GM10266 (cell line): Measurements from ENCODE around the gene CNOT3.
A peak's percentile ranks its signal among the peaks of the same experiment; 100 is the strongest.

Experiments
- DNase-seq: peaks from one replicate; pipeline ENCODE4 v3.0.0; 2012; ENCODE audit errors: extremely low spot score
- TF ChIP-seq, protein P1 (sequence below): IDR thresholded peaks from 2 replicates; pipeline ENCODE4 v1.5.1; 2012; ENCODE audit warnings: mild to moderate bottlenecking, low read depth; ENCODE audit not compliant: control insufficient read depth, insufficient read depth; ENCODE audit errors: missing control alignments

The CNOT3 gene

DNA sequence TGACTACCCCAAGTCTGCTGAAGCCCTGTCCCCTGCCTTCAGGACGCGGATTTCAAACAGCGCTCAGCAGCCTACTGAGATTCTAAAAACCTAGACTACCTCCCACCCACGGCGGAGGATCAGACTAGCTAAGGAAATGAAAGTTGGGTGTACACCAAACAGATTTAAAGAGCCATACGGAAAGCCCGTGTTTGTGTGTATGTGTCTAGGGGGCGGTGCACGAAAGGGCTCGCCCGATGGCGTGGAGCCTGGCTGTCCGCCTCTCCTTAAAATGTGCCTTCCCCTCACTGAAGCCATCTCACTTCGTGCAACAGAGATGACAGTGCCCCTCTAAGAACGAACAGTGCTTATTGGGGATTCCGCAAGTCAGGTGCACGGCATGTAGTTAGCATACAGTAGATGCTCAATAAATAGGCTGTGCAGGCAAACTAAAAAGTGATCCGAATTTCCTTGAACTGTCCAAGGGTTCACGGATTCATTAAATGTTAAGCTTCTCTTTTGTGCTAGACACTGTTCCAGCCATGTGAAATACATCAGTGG lies 21.3 kb downstream of the CNOT3 start:
- TF ChIP-seq, protein P1, sequence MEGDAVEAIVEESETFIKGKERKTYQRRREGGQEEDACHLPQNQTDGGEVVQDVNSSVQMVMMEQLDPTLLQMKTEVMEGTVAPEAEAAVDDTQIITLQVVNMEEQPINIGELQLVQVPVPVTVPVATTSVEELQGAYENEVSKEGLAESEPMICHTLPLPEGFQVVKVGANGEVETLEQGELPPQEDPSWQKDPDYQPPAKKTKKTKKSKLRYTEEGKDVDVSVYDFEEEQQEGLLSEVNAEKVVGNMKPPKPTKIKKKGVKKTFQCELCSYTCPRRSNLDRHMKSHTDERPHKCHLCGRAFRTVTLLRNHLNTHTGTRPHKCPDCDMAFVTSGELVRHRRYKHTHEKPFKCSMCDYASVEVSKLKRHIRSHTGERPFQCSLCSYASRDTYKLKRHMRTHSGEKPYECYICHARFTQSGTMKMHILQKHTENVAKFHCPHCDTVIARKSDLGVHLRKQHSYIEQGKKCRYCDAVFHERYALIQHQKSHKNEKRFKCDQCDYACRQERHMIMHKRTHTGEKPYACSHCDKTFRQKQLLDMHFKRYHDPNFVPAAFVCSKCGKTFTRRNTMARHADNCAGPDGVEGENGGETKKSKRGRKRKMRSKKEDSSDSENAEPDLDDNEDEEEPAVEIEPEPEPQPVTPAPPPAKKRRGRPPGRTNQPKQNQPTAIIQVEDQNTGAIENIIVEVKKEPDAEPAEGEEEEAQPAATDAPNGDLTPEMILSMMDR, result no peak
- DNase-seq, result peak; percentile 70

DNA sequence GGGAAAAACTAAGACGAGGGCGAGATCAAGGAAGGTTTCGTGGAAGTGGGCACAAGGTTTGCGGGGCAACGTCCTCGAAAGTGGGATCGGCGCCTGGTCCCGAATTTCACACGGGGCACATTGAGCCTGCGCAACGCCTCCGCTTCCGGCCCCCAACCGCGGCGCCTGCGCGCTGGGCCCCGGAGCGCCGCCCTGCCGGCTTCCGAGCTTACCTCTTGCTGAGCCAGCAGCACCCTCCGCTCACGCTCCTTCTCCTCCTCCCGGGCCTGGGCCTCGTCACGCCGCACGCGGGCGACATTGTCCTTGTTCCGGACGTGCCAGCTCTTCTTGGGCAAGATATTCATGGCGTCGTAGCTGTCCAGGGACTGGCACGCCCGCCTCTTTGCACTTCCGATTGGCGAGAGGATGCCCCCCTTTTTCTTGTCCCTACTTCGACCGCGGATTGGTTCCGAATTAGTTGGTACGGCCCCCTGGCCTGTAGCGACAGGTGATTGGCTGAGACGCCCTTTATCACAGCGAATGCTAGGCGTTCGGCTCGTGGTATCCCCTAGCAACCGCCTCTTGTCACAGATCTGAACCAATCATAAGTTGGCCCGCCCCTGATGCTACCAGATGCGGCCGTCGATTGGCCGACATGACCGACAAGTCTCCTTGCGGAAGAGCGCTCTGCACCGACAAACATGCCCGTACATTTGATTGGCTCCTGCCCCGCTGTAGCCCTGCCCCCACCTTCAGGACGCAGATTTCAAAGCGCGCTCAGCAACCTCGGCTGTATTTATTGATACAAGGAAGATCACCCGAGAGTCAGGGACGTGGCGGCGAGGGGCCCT lies 22.0 kb downstream of the CNOT3 start, which contains the start of gene LENG1:
LENG1 (minus strand) TSS at position 370 of the 830 bp plus-strand sequence; CDS start at position 344, 26 bp downstream.
- DNase-seq, result peak; percentile 99
- TF ChIP-seq, protein P1, result peak; percentile 29

DNA sequence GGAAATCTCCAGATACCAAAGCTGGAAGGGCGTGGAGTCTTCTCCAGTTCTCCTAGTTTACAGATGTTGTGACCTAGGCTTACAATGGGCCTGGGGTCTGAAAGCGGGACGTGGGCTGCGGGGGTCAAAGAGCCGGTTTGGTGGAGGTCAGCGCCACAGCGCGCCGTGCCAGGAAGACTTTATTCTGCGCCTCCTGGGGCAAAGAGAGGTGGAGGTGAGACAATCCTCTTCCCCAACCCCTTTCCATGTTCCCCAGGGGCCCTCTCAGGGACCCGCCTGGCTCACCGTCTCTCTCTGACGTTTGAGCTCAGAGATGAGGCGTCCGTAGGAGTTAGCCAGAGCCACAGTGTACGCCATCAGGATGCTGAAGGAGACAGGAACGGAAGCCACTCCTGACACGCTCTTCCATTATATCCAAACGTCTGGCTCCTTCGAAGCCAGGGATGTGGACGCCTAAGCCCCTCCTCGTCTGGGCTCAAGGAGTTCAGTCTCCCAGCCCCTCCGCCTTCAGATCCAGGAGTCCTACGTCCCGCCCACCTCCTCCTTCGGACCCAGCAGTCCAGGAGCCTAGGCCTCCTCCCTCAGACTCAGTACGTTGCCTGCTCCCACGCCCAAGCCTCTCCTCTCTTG lies 22.7 kb downstream of the CNOT3 start:
- TF ChIP-seq, protein P1, result no peak
- DNase-seq, result no peak

DNA sequence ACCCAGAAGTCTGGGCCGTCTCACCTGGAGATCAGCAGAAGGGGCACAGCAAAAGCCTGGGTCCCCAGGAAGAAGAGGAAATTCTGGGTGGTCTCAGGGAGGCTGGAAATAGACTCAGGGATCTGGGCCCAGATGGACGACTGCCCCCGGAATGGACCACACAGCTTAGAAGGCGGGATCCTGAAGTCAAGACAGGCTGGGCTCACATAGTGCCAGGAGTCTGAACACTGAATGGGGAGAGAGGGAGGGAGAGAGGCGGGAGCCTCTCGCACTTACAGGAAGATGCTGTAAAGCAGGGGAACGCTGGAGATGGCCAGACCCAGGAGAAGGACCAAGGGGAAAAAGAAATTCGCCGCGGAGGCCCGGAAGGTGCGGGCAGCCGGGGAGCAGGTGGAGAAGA lies 23.3 kb downstream of the CNOT3 start:
- no peak for DNase-seq
- TF ChIP-seq, protein P1, result no peak

DNA sequence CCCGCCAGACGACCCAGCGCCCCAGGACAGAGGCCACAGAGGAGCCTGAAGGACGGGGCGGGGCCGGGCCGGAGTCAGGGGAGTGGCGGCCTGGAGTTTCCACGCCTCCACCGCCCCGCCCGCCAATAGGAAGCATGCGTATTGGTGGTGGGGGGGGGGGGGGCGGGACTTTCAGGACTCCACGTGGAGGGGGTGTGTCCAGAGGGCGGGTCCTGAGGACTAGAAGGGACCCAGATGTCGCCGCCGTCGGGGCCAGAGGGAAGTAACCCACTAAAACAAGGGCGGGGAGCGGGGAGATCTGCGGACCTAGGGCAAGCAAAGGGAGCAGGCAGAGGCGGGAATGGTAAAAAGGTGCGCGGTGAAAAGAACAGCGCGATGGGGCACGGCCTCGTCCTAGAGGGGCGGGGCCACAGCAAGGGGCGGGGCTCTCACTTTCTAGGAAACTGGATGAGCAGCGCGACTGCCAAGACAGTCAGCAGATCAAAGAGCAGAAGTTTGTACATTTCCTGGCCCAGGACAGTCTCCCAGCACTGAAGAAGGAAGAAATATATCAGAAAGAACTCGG lies 24.8 kb downstream of the CNOT3 start:
- DNase-seq, result peak; percentile 80
- TF ChIP-seq, protein P1, result no peak

DNA sequence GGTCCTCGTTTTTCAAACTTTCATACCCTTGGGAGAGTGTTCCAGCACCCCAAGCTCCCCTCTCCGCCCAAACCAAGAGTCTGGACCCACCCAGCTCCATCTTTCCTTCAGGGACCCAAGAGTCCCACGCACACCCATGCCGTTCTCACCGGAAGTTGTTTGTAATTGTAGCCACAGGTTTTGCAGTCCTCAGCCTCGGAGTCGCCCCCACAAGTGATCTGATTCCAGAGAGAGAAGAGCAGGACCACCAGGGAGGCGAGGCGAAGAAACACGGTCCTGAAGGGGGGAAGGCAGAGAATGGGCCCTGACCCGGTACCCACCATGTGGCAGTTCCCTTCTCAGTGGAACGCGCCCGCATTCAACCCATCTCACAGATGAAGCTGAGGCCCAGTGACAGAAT lies 25.3 kb downstream of the CNOT3 start:
- TF ChIP-seq, protein P1, result no peak
- no peak for DNase-seq
